HG03354 (cell line): ENCODE results near the gene ATPAF1.
"Not testable (repeated sequence)": the region's sequence is repeated elsewhere in the genome, so short reads cannot be mapped to it uniquely, and the experiment has no call there.

Experiments used
- ATAC-seq: cut with Tn5 transposase; IDR thresholded peaks from one replicate; pipeline ENCODE4 v1.9.1; 2021; ENCODE audit warnings: mild to moderate bottlenecking; ENCODE audit not compliant: unreplicated experiment, poor library complexity, severe bottlenecking

ATPAF1 gene

DNA sequence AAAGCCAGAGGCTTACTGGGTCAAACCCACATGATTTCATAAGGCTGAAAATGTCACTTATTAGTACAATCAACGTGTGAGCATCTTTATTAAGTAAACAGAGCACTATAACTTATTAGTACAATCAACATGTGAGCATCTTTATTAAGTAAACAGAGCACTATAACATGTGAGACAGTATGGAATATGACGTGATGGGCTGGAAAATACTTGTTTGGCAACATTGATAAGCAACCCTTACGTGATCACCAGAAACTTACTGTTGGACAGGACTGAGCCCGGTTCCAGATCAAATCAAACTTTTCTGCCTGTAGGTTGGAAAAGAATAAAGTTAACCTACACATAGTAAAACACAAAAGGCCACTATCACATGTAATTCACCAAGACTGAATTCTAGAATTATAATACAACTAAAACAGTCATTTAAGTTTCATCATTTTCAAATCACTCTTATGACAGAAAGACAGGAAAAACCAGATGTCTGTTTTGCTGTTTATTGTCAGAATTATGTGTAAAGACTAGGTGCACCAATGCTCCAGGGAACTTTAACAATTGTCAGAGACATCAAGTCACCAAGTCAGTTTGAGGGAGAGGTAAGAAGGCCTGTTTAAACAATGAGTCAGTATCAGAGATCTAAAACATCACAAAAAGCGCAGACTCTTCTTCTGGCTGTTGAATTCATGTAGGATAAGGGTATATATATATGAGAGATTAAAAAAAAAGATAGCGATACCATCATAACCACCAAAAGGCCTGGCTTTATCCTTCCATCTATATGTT, 15.7 kb downstream of the ATPAF1 start:
- no peak for ATAC-seq

GRCh38 chr1:46651152-46651551, 17.0 kb downstream of the ATPAF1 start:
- ATAC-seq = not testable (repeated sequence)

DNA sequence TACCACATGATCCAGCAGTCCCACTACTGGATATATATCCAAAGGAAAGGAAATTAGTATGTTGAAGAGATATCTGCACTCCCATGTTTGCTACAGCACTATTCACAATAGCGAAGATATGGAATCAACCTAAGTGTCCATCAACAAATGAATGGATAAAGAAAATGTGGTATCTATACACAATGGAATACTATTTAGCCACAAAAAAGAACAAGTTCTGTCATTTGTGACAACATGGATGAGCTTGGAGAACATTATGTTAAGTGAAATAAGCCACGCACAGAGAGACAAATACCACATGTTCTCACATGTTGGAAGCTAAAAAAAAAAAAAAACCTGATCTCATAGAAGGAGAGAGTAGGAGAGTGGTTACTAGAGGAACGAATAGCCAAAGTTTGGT, 17.7 kb downstream of the ATPAF1 start:
- ATAC-seq = no peak

DNA sequence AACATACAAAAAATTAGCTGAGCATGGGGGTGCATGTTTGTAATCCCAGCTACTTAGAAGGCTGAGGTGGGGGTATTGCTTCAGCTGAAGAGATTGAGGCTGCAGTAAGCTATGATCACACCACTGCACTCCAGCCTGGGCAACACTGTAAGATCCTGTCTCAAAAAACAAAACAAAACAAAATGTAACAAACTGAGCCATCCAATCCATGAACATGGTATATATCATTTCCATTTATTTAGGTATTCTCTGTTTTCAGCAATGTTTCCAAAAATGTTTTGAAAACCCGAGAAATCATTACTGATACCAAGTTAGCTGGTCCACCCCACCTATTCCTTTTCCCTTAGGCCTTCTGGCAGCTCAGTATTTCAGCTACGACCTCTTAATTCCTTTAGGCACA, 18.4 kb downstream of the ATPAF1 start:
- ATAC-seq = no peak

DNA sequence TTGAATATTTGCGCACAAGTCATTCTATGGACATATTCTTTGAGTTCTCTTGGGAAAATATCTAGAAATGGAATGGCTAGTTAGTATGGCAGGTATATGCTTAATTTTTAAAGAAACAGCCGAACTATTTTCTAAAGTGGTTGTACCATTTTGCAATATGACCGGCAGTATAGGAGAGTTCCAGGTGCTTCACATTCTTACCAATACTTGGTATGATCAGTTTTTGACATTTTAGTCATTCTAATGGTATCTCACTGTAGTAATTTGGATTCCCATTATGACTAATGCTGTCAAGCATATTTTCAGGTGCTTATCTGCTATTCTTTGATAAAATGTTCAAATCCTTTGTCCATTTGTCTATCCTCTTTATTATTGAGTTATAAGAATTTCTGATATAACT, 20.6 kb downstream of the ATPAF1 start:
- no peak for ATAC-seq

DNA sequence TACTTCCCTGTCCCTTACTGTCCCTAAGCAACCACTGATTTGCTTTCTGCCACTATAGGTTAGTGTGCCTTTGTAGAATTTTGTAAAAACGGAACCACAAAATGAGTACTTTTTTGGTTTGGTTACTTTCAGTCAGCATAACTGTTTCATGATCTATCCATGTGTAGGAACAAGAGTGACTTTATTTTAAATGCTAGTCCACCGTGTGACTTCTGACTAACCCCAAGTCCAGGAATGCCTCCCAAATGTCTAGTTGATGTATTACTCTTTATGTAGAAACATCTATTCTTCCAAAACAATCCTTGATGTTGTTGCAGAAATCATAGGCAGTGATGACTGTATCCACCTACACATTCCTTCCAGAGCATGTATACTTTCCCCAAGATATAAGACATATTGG, 21.3 kb downstream of the ATPAF1 start:
- ATAC-seq = no peak

GRCh38 chr1:46646331-46646730, 21.8 kb downstream of the ATPAF1 start:
- ATAC-seq = no peak

- ATAC-seq = no peak
These were observed 22.3 kb downstream of the ATPAF1 start for GRCh38 chr1:46645815-46646214.

GRCh38 chr1:46643368-46643775, 24.8 kb downstream of the ATPAF1 start:
- ATAC-seq = no peak

DNA sequence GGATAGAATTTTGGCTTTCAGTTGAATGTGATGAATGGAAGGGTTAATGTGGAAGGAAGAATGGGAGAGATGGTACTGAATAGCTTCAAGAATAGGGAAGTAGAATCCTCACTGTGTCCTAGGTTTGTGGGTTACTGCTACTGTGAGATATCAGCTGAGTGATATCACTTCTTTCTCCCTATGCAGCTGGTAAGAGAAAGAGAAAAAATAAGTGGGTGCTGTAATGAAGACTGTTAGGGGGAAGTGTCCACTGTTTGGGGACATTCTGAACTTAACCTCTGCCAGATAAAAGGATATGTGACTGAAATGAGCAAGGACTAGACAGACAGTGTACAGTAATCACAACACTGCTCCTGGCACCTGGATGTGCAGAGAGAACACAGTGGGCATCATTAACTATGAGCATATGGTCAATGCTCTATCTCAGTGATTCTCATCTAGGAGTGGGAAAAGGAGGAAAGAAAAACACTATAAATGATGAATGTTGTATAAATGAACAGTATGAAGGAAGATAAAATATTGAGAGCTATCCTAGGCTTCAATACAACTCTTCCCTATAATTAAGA, 26.0 kb downstream of the ATPAF1 start:
- no peak for ATAC-seq

DNA sequence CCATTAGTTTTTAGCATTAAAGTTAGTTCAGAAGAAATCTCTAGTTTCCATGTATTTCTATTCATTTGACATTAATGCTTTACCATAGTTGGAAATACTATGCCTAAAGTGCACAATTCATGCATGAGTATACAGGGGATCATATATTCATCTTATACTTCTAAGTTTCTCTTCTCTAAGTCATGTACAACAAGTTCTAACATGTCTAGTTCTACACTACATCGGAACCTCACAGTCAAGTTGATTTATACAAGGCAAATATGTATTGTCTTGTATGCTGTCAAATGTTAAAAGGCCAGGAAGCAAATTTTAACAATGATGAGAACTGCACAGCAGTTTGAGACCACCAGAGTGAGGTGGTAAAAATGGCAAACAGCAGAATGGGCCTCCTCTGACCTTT, 28.6 kb downstream of the ATPAF1 start:
- no peak for ATAC-seq

- ATAC-seq = no peak
These were observed 29.2 kb downstream of the ATPAF1 start for GRCh38 chr1:46638921-46639320.

GRCh38 chr1:46637444-46638083, 30.6 kb downstream of the ATPAF1 start:
- ATAC-seq = no peak

- ATAC-seq = no peak
These were observed 33.0 kb downstream of the ATPAF1 start for GRCh38 chr1:46635205-46635604.

- no peak for ATAC-seq
These were observed 37.4 kb downstream of the ATPAF1 start for GRCh38 chr1:46630719-46631118.

DNA sequence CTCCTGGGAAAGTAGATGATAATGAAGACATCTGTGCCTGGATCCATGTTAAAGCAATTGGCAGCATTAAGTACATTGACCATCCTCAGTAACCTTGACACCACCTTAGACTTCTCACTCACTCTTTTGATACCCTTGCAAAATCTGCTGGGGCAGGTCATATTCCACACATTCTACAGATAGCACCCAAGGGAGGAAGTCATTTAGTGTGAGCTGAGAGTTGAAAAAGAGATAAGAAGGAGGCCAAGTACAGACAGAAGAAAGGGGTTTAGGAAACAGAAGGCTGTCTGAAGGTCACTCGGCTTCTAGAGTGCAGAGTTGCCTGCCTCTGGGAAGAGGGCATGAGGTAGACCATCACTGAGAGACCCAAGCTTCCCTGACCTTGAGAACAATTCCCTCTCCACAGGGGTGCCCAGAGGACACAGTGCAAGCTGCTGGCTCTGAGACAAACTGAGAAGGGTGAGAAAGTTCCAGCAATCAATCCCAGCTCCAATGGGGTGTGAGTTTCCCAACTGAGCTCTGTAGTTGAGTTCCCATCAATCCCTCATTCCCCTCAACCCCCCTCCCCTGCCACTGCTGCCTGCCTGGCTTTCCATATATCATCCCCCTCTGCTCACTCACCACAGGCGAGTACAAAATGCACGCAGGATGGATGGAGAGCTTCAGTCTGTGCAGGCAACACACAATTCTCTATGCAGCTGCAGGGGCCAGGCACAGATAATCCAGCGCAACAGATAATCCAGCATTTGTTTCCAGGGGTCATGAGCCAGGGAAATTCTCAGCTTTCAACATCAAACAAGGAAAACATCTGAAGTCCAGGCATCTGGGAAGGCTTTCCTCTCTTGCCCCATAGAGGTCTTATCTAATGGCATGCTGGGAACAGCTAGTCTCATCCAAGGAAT, 44.2 kb downstream of the ATPAF1 start:
- no peak for ATAC-seq

GRCh38 chr1:46622344-46622743, 45.8 kb downstream of the ATPAF1 start:
- ATAC-seq = no peak

DNA sequence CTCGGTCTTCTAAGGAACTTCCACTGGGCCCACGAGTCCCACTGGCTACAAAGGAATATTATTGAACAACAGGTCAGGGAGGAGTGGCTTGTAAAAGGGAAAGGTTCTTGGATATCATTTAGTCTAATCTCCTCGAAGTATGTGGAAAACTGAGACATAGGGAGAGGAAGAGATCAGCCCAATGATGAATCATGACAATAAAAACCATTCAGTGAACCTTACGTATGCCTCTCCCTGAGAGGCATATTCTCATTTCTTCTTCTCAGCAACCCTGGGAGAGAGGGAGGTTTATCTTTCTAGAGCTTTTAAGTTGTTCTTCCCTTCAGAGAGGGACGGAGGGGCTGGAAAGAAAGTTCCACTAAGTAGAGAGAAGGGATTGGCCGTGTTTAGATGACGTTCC, 46.2 kb downstream of the ATPAF1 start:
- ATAC-seq = no peak

- no peak for ATAC-seq
These were observed 48.4 kb downstream of the ATPAF1 start for GRCh38 chr1:46619656-46620258.
